AG04450 (cell line): ENCODE measurements around the gene MPIG6B. TPM values are rescaled to one million over a fixed set of nuclear protein-coding genes. Genes with fewer than 3 reads are reported as not detected.

Source experiments
- CTCF ChIA-PET: fragments of 300-600, 350-600 bp; formaldehyde crosslinking; extraction: SDS; loops from one replicate; lab custom pipeline; 2022; ENCODE audit warnings: antibody characterized with exemption, inconsistent platforms; lab: Charles Lee
- POLR2A ChIA-PET: fragments of 350-600 bp; formaldehyde crosslinking; extraction: SDS; loops from one replicate; lab custom pipeline; 2021; ENCODE audit warnings: antibody characterized with exemption, inconsistent platforms; lab: Yijun Ruan, JAX
- DNase-seq: peaks from one replicate; pipeline ENCODE4 v3.0.0-alpha.2; 2011; ENCODE audit warnings: low read depth, low spot score
- H3K27ac ChIP-seq: one replicate; pipeline ENCODE4 v1.5.1; 2012; ENCODE audit warnings: low read depth, low read length, control low read depth
- H3K27me3 ChIP-seq: one replicate; pipeline ENCODE4 v1.6.0; 2012; ENCODE audit warnings: low read length; ENCODE audit not compliant: control insufficient read depth, insufficient read depth
- H3K4me3 ChIP-seq: 2 replicates; pipeline ENCODE4 v1.5.1; 2011; ENCODE audit warnings: mild to moderate bottlenecking, low read depth, low read length, control low read depth
- H3K9me3 ChIP-seq: 2 replicates; pipeline ENCODE4 v1.5.1; 2012; ENCODE audit warnings: low read length; ENCODE audit not compliant: control insufficient read depth, insufficient read depth
- polyA plus RNA-seq: library from polyadenylated mRNA; depleted of rRNA; stranded (reverse); fragments of >200 nt; gene quantifications from 2 replicates; pipeline ENCODE4 v1.2.3, GENCODE V29; 2011
- TF ChIP-seq, protein P1 (sequence below): IDR thresholded peaks from 2 replicates; pipeline ENCODE4 v1.5.1; 2011; ENCODE audit warnings: low read depth, low read length, control low read depth, inconsistent platforms

MPIG6B gene
- polyA plus RNA-seq, 1 experiment, result not detected

DNA sequence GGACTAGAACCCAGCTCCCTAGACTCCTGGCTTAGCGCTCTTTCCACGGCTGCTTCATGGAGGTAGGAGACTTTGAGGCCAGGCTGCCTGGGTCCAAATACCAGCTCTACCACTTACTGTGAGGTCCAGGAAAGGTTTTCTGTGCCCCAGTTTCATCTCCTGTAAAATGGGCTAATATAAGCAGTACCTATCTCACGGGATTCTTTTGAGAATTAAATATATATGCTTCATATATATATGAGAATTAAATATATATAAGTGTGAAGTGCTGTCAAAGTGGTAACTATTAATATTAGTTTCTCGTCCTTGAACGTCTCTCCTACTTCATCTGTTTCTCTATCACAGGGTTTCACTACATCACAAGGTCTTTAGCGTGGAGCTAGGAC lies 32.1 kb upstream of the MPIG6B start:
- CTCF ChIA-PET, result interaction anchor here (0.6 to 2.4 kb wide), 4 partner anchors 9 to 116 kb away, joined by 3 to 7 read pairs (median 4); partner anchors contain the start of genes LSM2, LY6G5B and LY6G5C
- DNase-seq, result no peak

DNA sequence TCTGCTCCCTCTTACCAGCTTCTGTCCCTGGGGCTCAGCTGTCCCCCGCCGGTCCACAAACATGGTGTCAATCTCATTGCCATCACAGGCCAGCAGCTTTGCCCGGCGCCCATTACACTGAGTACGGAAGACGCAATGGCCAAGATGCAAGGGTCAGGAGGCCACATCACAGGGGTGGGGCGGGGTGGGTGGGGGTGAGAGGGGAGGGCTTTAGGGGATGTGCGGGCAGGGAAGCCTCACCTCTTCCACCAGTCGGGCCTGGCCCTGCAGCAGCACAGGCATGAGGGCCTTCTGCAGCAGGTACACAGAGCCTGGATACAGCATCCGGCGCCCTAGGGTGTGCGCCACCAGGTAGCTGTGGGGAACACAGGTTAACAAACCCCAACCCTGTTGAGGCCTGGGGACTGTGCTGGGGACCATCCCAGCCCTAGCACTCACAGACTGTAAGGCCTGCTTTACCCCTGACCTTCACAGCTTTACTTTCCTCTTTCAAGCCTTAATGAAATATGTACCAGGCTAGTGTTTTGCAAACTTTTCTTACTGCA lies 31.5 kb upstream of the MPIG6B start:
- POLR2A ChIA-PET, result no interaction called here
- TF ChIP-seq, protein P1, sequence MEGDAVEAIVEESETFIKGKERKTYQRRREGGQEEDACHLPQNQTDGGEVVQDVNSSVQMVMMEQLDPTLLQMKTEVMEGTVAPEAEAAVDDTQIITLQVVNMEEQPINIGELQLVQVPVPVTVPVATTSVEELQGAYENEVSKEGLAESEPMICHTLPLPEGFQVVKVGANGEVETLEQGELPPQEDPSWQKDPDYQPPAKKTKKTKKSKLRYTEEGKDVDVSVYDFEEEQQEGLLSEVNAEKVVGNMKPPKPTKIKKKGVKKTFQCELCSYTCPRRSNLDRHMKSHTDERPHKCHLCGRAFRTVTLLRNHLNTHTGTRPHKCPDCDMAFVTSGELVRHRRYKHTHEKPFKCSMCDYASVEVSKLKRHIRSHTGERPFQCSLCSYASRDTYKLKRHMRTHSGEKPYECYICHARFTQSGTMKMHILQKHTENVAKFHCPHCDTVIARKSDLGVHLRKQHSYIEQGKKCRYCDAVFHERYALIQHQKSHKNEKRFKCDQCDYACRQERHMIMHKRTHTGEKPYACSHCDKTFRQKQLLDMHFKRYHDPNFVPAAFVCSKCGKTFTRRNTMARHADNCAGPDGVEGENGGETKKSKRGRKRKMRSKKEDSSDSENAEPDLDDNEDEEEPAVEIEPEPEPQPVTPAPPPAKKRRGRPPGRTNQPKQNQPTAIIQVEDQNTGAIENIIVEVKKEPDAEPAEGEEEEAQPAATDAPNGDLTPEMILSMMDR, result no peak
- CTCF ChIA-PET, result interaction anchor here (0.6 to 2.4 kb wide), 2 partner anchors 11 to 12 kb away, joined by 3 to 7 read pairs; partner anchors contain the start of genes ABHD16A and LY6G5C
- no peak overlapping the region for H3K4me3 ChIP-seq
- no peaks in the 10 kb centered on the region for H3K9me3 ChIP-seq
- no peak for DNase-seq
- H3K27me3 ChIP-seq, result no peaks in the 10 kb centered on the region
- H3K27ac ChIP-seq, result no peak overlapping the region

More for the DNA sequence above, 32.1 kb upstream of the MPIG6B start:
- no peak overlapping the region for H3K27ac ChIP-seq
- no peak overlapping the region for H3K4me3 ChIP-seq
- no peaks in the 10 kb centered on the region for H3K27me3 ChIP-seq
- POLR2A ChIA-PET, result interaction anchor here (1.2 kb wide), 1 partner anchor 136 kb away, joined by 3 read pairs; the partner anchor contains the start of gene HSPA1B
- no peaks in the 10 kb centered on the region for H3K9me3 ChIP-seq
- TF ChIP-seq, protein P1, result no peak

DNA sequence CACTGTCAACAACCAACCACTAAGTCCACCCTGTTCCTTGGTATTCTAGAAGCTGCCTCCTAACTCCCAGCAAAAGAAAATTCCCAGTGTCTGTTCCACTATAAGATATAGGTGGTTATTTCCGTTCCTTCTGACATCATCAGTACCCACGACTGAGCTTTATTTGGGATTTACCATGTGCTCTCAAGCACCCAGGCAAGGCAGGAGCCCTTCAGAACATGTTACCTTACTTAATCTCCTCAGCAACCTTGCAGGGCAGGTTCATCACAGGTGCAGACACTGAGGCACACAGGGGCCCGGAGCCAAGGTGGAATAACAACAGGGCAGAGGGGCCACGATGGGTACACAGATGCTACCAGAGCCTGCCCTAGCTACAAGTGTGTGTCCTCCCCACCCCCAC lies 30.8 kb upstream of the MPIG6B start:
- ChIA-PET POLR2A (no interaction called here), CTCF (interaction anchor here (0.6 kb wide), 1 partner anchor 11 kb away, joined by 3 read pairs; the partner anchor contains the start of gene ABHD16A)
- Histone ChIP-seq H3K4me3 (no peak overlapping the region), H3K27ac (no peak overlapping the region), H3K9me3 (no peaks in the 10 kb centered on the region), H3K27me3 (no peaks in the 10 kb centered on the region)
- TF ChIP-seq, protein P1, result no peak
- no peak for DNase-seq

DNA sequence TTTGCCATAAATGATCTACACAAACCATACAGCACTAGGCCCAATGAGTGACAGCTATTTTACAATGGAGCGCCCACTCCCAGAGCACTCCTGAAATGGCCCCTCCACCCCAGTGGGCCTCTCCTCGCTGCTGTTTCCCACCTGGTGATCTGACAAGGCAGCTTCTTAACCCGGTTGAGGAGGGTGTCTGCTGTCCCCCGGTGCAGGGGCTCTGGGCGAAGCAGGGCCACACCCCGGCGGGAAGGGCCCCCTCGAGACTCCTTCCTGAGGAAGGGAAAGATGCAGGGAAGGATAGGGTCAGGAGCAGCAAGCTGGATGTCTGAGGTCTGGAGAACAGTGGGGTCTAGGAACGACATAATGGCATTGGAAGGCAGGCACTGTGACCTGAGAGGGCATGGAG lies 30.3 kb upstream of the MPIG6B start:
- H3K27me3 ChIP-seq, result no peaks in the 10 kb centered on the region
- POLR2A ChIA-PET, result no interaction called here
- DNase-seq, result no peak
- no peak overlapping the region for H3K4me3 ChIP-seq
- CTCF ChIA-PET, result no interaction called here
- H3K27ac ChIP-seq, result no peak overlapping the region
- TF ChIP-seq, protein P1, result no peak
- H3K9me3 ChIP-seq, result no peaks in the 10 kb centered on the region

DNA sequence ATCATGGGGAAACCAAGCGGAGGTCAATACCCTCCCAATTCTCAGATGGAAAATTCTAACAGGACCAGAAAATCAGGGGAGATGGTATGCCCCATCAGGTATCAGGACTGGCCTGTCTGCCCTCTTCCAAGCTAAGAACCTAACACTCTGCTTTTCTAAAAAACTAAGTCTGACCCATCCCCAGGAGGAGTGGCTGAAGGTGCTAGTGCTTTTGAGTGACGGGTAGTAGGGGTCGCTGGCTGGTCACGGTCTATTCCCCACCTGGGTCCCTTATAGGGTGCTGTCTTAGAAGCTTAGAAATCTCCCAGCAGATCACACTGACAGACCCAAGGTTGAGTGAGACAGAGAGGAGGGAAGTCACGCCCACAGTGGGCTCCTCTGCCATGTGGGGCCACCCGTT lies 29.6 kb upstream of the MPIG6B start:
- CTCF ChIA-PET, result no interaction called here
- Histone ChIP-seq H3K27ac (no peak overlapping the region), H3K4me3 (no peak overlapping the region), H3K27me3 (no peaks in the 10 kb centered on the region), H3K9me3 (no peaks in the 10 kb centered on the region)
- no peak for DNase-seq
- TF ChIP-seq, protein P1, result no peak
- POLR2A ChIA-PET, result no interaction called here
